Measurements from ENCODE around the gene PCSK5.
"Not testable (repeated sequence)": the region's sequence is repeated elsewhere in the genome, so short reads cannot be mapped to it uniquely, and the experiment has no call there.

PCSK5 gene

GRCh38 chr9:76022317-76022716, 131.8 kb downstream of the PCSK5 start:
- DNase-seq, result no peak

GRCh38 chr9:76023715-76024195, 133.3 kb downstream of the PCSK5 start:
- peak; percentile 22 for DNase-seq

GRCh38 chr9:76025286-76025685, 134.8 kb downstream of the PCSK5 start:
- no peak for DNase-seq

GRCh38 chr9:76026796-76027195, 136.3 kb downstream of the PCSK5 start:
- no peak for DNase-seq

GRCh38 chr9:76027416-76027815, 136.9 kb downstream of the PCSK5 start:
- DNase-seq, result no peak

- no peak for DNase-seq
These were observed 137.4 kb downstream of the PCSK5 start for GRCh38 chr9:76027861-76028260.

- DNase-seq, result no peak
These were observed 141.7 kb downstream of the PCSK5 start for GRCh38 chr9:76032038-76032796.

GRCh38 chr9:76032797-76033373, 142.4 kb downstream of the PCSK5 start:
- DNase-seq, result no peak

- no peak for DNase-seq
These were observed 143.6 kb downstream of the PCSK5 start for GRCh38 chr9:76034049-76034448.

GRCh38 chr9:76036762-76037161, 146.3 kb downstream of the PCSK5 start:
- no peak for DNase-seq

GRCh38 chr9:76037587-76038225, 147.2 kb downstream of the PCSK5 start:
- DNase-seq, result no peak

GRCh38 chr9:76038431-76038830, 148.0 kb downstream of the PCSK5 start:
- no peak for DNase-seq

GRCh38 chr9:76044266-76044819, 153.9 kb downstream of the PCSK5 start:
- no peak for DNase-seq

GRCh38 chr9:76045221-76045620, 154.7 kb downstream of the PCSK5 start:
- no peak for DNase-seq

GRCh38 chr9:76049341-76049740, 158.9 kb downstream of the PCSK5 start:
- DNase-seq, result no peak

GRCh38 chr9:76067696-76068095, 177.2 kb downstream of the PCSK5 start:
- DNase-seq, result no peak

GRCh38 chr9:76077537-76077936, 187.1 kb downstream of the PCSK5 start:
- no peak for DNase-seq

- not testable (repeated sequence) for DNase-seq
These were observed 190.8 kb downstream of the PCSK5 start for GRCh38 chr9:76081281-76081680.

GRCh38 chr9:76082057-76082456, 191.6 kb downstream of the PCSK5 start:
- DNase-seq, result no peak

GRCh38 chr9:76085596-76085995, 195.1 kb downstream of the PCSK5 start:
- DNase-seq, result no peak

GRCh38 chr9:76086539-76086938, 196.1 kb downstream of the PCSK5 start:
- DNase-seq, result no peak

GRCh38 chr9:76087976-76088375, 197.5 kb downstream of the PCSK5 start:
- DNase-seq, result no peak

GRCh38 chr9:76090330-76090729, 199.9 kb downstream of the PCSK5 start:
- no peak for DNase-seq

- DNase-seq, result no peak
These were observed 200.4 kb downstream of the PCSK5 start for GRCh38 chr9:76090909-76091308.
